ENCODE measurements around the gene SULT4A1. TPM values are rescaled to one million over a fixed set of nuclear protein-coding genes. Genes with fewer than 3 reads are reported as not detected.

SULT4A1 gene
- total and polyA plus RNA-seq, 8 donors = 0.12 to 2.2 (median 0.77) TPM; not detected in 4

GRCh38 chr22:43857367-43857766, 4.9 kb downstream of the SULT4A1 start:
- Histone ChIP-seq H3K27ac (no peak overlapping the region), H3K36me3 (no peaks in the 10 kb centered on the region), H3K4me3 (no peak overlapping the region), H3K4me1 (peaks cover 4 to 9% (median 6%) of the 10 kb centered on the region in 4 donors), H3K27me3 (peaks cover 5 to 75% (median 22%) of the 10 kb centered on the region in 3 donors), H3K9me3 (peaks cover 0 to 14% (median 9%) of the 10 kb centered on the region in 4 donors)
- no peak for TF ChIP-seq POLR2A (IDR thresholded peaks at IDR 0.05)
- TF ChIP-seq EP300 (IDR thresholded peaks at IDR 0.05) = no peak
- intact Hi-C loops (cut with DNase I; ENCODE audit: low total_unique reads) = no loop called here
- DNase-seq = no peak

GRCh38 chr22:43855431-43855830, 6.9 kb downstream of the SULT4A1 start:
- no peaks in the 10 kb centered on the region for H3K36me3 ChIP-seq
- H3K27ac ChIP-seq = no peak overlapping the region
- intact Hi-C loops (cut with DNase I; ENCODE audit: low total_unique reads) = no loop called here
- H3K4me1 ChIP-seq = no peaks in the 10 kb centered on the region
- peaks cover 0 to 14% (median 9%) of the 10 kb centered on the region in 4 donors for H3K9me3 ChIP-seq
- DNase-seq = no peak
- 70 to 95% (median 84%) methylated on average over 4 of the region's 4 CpGs for WGBS, 5 donors
- peaks cover 0 to 72% (median 8%) of the 10 kb centered on the region in 3 donors for H3K27me3 ChIP-seq
- TF ChIP-seq, protein P1, sequence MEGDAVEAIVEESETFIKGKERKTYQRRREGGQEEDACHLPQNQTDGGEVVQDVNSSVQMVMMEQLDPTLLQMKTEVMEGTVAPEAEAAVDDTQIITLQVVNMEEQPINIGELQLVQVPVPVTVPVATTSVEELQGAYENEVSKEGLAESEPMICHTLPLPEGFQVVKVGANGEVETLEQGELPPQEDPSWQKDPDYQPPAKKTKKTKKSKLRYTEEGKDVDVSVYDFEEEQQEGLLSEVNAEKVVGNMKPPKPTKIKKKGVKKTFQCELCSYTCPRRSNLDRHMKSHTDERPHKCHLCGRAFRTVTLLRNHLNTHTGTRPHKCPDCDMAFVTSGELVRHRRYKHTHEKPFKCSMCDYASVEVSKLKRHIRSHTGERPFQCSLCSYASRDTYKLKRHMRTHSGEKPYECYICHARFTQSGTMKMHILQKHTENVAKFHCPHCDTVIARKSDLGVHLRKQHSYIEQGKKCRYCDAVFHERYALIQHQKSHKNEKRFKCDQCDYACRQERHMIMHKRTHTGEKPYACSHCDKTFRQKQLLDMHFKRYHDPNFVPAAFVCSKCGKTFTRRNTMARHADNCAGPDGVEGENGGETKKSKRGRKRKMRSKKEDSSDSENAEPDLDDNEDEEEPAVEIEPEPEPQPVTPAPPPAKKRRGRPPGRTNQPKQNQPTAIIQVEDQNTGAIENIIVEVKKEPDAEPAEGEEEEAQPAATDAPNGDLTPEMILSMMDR (IDR thresholded peaks at IDR 0.05) = no peak
- TF ChIP-seq POLR2A (IDR thresholded peaks at IDR 0.05) = no peak
- no peak for TF ChIP-seq POLR2AphosphoS5 (IDR thresholded peaks at IDR 0.05)
- TF ChIP-seq EP300 (IDR thresholded peaks at IDR 0.05) = no peak
- H3K4me3 ChIP-seq = no peak overlapping the region

DNA sequence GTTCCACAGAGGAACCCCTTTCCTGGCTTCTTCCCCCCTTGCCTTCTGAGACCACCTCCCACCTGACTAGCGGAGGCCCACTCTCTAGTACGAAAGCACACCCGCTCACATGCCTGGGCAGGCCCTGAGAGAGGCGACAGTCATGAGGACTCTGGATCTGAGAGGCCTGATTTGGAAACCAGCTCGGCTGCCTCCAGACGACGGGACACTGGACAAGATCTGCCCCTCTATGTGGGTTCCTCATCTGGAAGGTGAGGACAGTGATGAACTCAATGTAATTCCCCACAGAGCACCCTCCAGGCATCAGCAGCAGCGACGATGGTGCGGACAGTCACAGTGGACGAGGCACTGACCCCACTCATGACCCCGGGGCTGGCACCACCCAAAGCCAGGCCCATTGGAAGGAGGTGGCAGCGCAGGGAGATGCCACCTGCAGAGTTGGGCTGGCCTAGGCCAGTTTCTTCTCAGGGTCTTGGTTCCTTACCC, 7.5 kb downstream of the SULT4A1 start:
- H3K27me3 ChIP-seq = peaks cover 0 to 72% (median 6%) of the 10 kb centered on the region in 3 donors
- no peaks in the 10 kb centered on the region for H3K4me1 ChIP-seq
- DNase-seq = no peak
- TF ChIP-seq POLR2AphosphoS5 (IDR thresholded peaks at IDR 0.05) (no peak), EP300 (IDR thresholded peaks at IDR 0.05) (no peak), POLR2A (IDR thresholded peaks at IDR 0.05) (no peak)
- TF ChIP-seq, protein P1 (IDR thresholded peaks at IDR 0.05) = no peak
- H3K36me3 ChIP-seq = no peaks in the 10 kb centered on the region
- H3K9me3 ChIP-seq = peaks cover 0 to 14% (median 9%) of the 10 kb centered on the region in 4 donors
- intact Hi-C loops (cut with DNase I; ENCODE audit: low total_unique reads) = no loop called here
- 91 to 96% (median 93%) methylated on average over 9 to 13 of the region's 13 CpGs for WGBS, 5 donors
- H3K4me3 ChIP-seq = no peak overlapping the region
- no peak overlapping the region for H3K27ac ChIP-seq

DNA sequence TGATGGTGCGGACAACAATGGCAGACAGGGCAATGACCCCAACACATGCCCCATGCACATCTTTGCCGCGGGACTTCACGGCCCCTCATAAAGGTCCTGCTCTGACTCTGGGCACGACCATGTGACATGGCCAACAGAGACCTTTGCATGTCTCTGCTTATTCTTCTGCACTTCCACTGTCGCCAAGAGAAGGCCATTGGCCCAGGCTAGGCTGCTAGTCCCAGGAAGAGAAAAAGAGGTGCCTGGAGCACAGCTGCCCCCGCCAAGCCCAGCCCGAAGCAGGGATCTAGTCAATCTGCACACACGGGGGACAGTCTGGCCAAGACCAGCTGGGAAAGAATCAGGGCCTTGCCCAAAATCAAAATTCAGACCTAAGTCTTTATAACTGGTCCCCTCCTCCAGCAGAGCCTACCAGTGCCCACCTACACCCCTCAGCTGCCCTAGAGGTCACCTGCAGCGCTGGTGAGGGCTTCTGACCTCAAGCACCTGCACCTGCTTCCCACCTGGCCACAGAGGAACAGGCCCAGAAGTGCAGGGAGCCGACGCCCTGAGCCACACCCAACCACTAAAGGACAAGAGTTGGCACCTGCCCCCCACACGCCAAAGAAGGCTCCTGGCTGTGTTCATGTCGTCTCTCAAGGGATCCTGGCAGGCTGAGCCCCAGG, 8.1 kb downstream of the SULT4A1 start:
- peaks cover 0 to 14% (median 9%) of the 10 kb centered on the region in 4 donors for H3K9me3 ChIP-seq
- H3K36me3 ChIP-seq = no peaks in the 10 kb centered on the region
- no peak overlapping the region for H3K4me3 ChIP-seq
- DNase-seq = no peak
- WGBS, 5 donors = 72 to 79% (median 78%) methylated on average over 12 to 14 of the region's 14 CpGs
- intact Hi-C loops (cut with DNase I; ENCODE audit: low total_unique reads) = no loop called here
- H3K4me1 ChIP-seq = no peaks in the 10 kb centered on the region
- H3K27me3 ChIP-seq = peaks cover 0 to 72% (median 7%) of the 10 kb centered on the region in 3 donors
- no peak for TF ChIP-seq POLR2AphosphoS5 (IDR thresholded peaks at IDR 0.05)
- TF ChIP-seq EP300 (IDR thresholded peaks at IDR 0.05) = no peak
- no peak overlapping the region for H3K27ac ChIP-seq

DNA sequence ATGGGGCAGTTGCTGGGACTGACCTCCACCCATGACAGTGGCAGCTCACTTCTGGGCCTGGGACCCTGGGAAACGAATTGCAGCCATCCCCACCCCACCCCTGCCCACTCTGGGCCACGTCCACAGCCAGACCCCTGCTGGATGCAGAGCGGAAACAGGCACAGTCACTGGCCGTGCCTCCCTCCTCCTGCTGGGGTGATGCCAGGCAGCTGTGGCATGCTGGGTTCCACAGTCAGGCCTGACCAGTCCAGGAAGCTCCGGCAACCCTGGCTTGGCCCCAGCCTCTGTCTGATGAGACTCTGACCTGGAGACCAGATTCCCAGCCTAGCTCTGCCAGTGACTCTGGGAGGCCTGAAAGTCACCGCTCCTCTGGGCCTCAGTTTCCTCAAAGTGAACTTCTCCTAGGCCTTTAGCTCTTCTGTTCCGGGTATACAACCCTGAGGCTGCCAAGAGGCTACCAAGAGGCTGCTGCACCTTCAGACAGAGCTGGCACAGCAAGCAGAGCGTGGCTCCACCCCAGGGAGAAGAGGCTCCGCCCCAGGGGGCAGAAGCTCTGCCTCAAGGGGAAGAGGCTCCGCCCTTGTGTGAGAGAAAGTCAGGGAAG, 8.9 kb downstream of the SULT4A1 start:
- TF ChIP-seq POLR2A (IDR thresholded peaks at IDR 0.05) = no peak
- TF ChIP-seq EP300 (IDR thresholded peaks at IDR 0.05) = no peak
- TF ChIP-seq POLR2AphosphoS5 (IDR thresholded peaks at IDR 0.05) = no peak
- TF ChIP-seq, protein P1 (IDR thresholded peaks at IDR 0.05) = no peak
- H3K9me3 ChIP-seq = peaks cover 0 to 14% (median 9%) of the 10 kb centered on the region in 4 donors
- no peak overlapping the region for H3K4me3 ChIP-seq
- intact Hi-C loops (cut with DNase I; ENCODE audit: low total_unique reads) = no loop called here
- H3K4me1 ChIP-seq = no peaks in the 10 kb centered on the region
- DNase-seq = no peak
- H3K27ac ChIP-seq = no peak overlapping the region
- 67 to 78% (median 72%) methylated on average over 4 to 10 of the region's 10 CpGs for WGBS, 5 donors
- H3K27me3 ChIP-seq = peaks cover 0 to 72% (median 7%) of the 10 kb centered on the region in 3 donors
- H3K36me3 ChIP-seq = no peaks in the 10 kb centered on the region
